Measurements from ENCODE around the gene TSPAN32.
"Not testable (repeated sequence)": the region's sequence is repeated elsewhere in the genome, so short reads cannot be mapped to it uniquely, and the experiment has no call there.

TSPAN32 gene

GRCh38 chr11:2343502-2343901 lies 41.7 kb downstream of the TSPAN32 start:
- DNase-seq, result no peak

- DNase-seq, result no peak
Observed at GRCh38 chr11:2345050-2345449, 43.2 kb downstream of the TSPAN32 start.

GRCh38 chr11:2346014-2346413 lies 44.2 kb downstream of the TSPAN32 start:
- no peak for DNase-seq

GRCh38 chr11:2346586-2347307 lies 44.9 kb downstream of the TSPAN32 start:
- DNase-seq, result no peak

GRCh38 chr11:2347308-2347830 lies 45.6 kb downstream of the TSPAN32 start:
- DNase-seq, result no peak

DNA sequence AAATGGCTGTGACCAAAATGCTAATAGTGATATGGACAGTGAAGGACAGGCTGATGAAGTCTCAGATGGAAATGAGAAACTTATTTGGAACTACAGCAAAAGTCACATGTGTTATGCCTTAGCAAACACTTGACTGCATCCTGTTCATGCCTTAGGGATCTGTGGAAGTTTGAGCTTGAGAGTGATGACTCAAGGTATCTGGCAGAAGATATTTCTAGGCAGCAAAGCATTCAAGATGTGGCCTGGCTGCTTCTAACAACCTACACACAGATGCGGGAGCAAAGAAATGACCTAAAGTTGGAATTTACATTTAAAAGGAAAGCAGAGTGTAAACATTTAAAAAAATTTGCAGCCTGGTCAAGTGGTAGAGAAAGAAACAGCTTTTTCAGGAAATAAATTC lies 47.2 kb downstream of the TSPAN32 start:
- no peak for DNase-seq

DNA sequence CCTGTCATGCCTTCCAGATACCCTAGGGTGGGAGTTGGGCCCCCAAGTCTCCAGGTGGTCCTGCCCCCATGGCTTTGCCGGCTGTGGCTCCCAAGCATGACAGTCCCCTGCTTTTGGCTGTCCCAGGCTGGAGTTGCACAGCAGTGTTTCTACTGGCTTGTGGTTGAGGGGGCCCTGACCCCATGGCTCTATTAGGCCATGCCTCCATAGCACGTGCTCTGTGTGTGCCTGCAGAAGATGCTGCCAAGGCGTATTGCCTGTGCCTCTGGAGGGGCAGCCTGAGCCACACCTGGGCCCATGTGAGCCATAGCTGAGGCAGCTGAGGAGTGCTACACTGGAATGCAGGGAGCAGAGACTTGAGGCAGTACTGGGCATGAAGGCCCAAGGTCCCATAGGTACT lies 49.9 kb downstream of the TSPAN32 start:
- DNase-seq, result no peak

DNA sequence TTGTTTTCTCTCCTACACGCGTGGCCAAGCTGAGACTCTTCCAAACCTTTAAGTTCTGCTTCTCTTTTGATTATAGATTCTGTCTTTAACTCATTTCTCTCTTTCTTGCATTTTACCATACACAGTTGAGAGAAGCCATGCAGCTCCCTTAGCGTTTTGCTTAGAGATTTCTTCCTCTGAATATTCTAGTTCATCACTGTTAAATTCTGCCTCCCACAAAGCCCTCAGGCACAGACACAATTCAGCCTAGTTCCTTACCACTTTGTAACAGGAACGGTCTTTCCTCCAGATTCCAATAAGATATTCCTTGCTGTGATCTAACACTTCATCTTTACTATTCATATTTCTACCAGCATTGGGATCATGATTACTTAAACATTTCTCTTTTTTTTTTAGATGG lies 50.6 kb downstream of the TSPAN32 start:
- DNase-seq, result no peak

DNA sequence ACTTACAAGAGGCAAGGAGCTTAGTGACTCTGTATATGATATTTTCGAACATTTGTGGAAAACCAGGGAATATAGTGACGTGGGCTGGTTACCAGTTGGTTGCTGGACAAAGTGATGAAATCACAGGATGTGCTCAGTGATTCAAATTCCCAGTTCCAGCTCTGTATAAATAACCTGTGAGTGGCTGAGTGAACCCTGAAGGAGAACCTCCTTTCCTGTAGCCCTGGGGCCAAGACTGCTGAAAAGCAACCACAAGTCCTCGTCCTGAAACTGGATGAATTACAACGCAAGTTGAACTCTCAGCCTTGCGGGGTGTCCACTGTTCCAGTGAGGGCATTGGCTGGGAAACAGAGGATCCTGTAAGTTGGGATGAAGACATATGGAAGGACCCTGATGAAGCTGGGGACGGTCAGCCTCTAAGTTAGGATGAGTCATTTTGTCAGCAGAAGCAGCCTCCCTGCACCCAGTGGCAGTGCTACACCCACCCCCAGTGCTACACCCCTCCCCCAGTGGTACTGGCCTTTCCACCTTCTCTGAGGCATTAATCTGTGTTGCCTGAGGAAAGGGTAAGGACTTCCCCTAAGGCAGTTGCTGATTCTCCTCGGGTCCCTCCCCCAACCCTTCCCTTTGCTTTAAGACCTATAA lies 53.3 kb downstream of the TSPAN32 start:
- DNase-seq, result no peak

- DNase-seq, result no peak
Observed at GRCh38 chr11:2357246-2357645, 55.4 kb downstream of the TSPAN32 start.

DNA sequence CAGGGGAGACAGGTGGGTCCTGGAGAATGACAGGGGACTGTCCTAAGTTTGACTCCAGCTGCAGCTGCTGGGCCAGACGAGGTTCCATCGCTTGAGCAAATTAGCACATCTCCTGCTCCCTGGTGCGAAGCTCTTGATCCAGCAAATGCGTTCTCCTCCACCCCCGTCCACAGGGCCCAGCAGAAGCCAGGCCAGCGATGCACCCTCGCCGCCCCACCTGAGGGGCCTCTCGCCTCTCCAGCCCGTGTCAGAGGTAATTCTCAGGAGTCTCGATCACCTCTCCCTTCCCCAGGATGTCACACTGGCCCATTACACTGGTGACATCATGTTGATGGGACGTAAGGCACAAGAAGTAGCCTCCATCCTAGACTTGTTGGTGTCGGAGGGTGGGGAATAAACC lies 55.8 kb downstream of the TSPAN32 start:
- DNase-seq, result not testable (repeated sequence)

DNA sequence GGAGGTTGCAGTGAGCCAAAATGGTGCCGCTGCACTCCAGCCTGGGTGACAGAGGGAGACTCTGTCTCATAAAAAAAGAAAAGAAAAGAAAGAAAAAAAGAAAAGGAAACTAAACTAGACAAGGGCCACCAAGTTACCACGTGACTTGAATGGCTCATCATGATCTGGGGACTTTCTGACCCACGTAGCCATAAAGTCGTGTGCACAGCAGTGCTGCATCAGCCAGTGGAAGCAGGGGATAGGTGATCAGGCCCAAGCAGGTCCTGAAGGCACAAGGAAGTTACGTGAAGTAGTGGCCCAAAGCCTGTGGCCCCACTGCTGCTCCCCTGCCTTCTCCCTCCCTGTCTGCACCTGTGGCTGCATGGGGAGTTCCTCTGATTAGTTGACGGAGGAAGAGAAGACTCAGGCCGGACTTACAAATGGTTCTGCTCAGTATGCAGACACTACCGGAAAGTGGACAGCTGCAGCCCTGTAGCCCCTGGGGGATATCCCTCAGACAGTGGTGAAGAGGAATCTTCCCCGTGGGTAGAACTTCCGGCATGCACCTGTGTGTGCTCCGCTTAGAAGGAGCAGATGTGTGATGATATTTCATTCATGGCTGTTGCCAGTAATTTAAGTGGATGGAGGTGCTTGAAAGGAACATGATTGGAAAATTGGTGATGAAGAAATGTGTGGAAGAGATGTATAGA lies 57.1 kb downstream of the TSPAN32 start:
- DNase-seq, result no peak

GRCh38 chr11:2359557-2359956 lies 57.7 kb downstream of the TSPAN32 start:
- DNase-seq, result no peak

DNA sequence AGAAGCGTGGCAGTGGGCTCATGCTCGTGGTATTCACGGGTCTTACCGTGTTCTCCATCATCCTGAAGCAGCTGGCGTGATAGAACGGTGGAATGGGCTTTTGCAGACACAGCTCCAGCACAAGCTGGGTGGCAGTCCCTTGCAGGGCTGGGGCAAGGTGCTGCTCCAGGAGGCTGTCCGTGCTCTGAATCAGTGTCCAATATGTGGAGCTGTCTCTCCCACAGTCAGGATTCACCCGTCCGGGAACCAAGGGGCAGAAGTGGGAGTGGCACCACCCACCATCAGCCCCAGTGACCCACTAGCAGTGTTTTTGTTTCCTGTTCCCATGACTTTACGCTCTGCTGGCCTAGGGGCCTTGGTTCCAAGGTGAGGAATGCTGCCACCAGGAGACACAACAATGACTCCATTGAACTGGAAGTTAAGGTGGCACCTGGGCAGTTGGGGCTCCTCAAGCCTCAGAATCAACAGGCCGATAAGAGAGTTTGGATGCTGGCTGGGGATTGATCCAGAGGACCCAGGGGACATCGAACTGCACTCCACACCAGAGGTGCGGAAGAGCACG lies 58.3 kb downstream of the TSPAN32 start:
- DNase-seq, result no peak

DNA sequence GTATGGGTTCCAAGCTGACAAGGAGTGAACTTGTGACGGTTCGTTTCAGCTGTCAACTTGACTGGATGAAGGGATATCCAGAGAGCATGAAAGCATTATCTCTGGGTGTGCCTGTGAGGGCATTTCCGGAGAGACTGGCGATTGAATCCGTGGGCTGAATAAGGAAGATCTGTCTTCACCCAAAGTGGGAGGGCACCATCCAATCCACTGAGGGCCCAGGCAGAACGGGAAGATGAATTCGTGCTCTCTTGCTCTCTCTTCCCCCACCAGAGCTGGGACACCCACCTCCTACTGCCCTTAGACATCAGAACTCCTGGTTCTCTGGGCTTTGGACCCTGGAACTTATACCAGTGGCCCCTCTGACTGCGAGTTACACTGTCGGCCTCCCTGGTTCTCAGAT lies 59.8 kb downstream of the TSPAN32 start:
- no peak for DNase-seq

GRCh38 chr11:2362414-2362813 lies 60.6 kb downstream of the TSPAN32 start:
- DNase-seq, result no peak

- DNase-seq, result no peak
Observed at GRCh38 chr11:2363130-2363529, 61.3 kb downstream of the TSPAN32 start.

DNA sequence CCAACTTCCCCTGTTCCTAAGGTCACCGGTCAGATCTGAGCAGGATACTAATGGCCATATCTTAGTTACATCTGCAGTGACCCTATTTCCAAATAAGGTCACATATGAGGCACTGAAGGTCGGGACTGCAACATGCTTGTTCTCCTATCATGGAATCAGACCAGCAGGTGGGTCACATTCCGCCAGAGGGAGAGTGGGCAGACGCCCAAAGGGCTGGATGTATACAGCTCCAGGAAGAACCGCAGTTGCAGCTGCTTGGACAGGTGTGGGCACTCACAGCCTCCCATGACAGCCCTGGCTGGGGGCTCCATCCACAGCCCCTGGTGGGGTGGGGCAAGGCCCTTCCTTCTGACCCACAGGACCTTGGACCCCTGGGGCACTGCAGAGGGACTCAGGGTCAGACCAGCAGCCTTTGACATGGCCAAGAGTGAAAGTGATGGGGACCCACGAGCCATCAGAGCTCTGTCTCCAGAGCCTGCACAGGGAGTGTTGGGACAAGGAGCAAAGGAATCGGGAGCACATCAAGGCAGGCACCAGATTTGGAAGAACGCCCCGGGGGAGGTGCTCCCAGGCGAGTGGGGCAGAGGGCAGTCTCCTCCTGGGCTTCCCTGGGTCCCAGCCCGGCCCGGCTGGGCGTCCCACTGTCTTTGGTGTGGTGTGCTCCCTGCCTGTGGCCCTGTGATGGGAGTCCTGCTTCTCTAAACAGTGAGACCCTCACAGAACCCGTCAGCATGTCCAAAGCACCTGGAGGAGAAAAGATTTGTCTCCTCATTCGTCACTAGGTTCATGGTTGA lies 62.0 kb downstream of the TSPAN32 start:
- DNase-seq, result no peak

DNA sequence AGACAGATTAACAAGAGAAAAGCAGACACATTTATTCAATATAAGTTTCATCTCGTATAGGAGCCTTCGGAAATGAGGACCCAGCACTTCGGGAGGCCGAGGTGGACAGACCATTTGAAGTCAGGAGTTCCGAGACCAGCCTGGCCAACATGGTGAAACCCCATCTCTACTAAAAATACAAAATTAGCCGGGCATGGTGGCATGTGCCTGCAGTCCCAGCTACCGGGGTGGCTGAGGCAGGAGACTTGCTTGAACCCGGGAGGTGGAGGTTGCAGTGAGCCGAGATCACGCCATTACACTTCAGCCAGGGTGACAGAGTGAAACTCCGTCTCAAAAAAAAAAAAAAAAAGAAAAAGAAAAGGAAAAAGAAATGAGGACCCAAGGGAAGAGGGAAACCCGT lies 62.6 kb downstream of the TSPAN32 start:
- not testable (repeated sequence) for DNase-seq

DNA sequence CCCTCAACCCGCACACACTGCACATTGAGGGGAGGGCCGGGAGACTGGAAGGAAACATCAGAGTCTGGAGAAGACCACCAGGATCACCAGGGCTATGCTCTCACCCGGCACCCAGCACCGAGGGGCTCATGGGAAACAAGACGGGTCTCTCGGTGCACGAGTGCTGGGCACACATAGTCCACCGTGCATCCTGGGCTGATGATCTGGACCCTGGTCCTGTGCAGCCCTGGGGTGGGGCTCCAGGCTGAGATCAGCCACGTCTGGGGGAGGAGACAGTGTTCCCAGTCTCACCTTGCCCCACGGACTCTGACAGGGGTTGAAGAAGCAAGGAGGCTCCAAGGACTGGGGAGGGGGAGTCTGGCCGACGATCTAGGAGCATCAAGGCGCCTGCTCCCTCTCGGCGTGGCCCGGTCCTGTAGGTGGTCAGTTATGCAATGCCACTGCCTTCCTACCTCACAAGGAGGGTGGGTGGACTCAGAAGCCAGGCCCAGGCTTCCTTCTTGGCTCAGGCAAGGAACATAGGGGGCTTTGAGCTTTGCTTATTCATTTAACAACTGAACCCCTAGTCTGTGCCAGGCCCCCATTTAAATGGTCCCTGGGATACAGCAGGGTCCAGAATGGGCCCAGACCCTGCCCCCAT lies 63.9 kb downstream of the TSPAN32 start:
- no peak for DNase-seq

GRCh38 chr11:2366276-2366675 lies 64.5 kb downstream of the TSPAN32 start:
- DNase-seq, result no peak

- no peak for DNase-seq
Observed at GRCh38 chr11:2366733-2367132, 64.9 kb downstream of the TSPAN32 start.

Data from NCI-H187 (cell line).